ENCODE data around the gene IRF5. TPM values are rescaled to one million over a fixed set of nuclear protein-coding genes. Genes with fewer than 3 reads are reported as not detected.
A peak's percentile ranks its signal among the peaks of the same experiment; 100 is the strongest.

The IRF5 gene
- total RNA-seq, 2 experiments from 2014 or later, result 8.2 to 21.9 TPM

DNA sequence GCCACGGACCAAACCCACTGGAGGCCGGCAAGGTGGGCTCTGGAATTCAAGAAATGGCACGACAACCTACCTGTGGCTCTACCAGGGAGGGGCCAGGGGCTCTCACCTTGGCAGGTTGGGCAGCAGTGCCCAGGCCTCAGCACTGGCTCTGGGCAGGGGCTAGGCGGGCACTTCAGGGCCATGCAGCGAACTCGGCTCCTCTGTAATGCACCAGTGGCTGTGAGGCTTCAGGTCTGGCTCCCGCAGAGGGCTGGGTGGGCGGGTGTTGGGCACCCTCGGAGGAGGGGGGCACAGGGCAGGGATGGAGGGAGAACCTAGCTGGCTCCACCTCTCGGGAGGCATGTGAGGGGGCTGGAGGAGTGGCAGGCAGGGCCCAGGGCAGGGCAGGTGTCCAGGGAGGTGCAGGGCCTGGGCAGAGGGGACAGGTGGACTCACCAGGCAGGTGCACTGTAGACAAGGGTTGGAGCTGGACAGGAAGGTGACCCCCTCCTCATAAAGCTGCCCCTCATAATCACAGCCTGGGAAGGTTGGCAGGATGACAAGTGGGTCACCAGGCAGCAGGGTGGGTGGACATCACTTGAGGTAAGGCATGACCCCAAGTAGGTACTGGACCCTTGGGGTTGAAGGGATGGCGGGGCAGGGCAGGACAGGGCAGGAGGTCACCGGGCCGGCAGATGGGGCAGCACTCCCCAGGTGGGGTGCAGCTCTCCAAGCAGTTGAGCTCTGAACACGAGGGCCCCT, 33.9 kb upstream of the IRF5 start:
- no peak for DNase-seq (ENCODE audit: low spot score)
- H3K4me1 ChIP-seq (ENCODE audit: insufficient read depth, low read length, poor library complexity, severe bottlenecking), result peaks cover 5% of the 10 kb centered on the region
- intact Hi-C loops (cut with micrococcal nuclease; ENCODE audit: unreplicated experiment), result loop anchor here (1.0 to 5.0 kb wide), 2 partner anchors 188 to 309 kb away; no protein-coding TSS in a partner anchor
- H3K27ac ChIP-seq (ENCODE audit: low read depth, low read length, poor library complexity, severe bottlenecking), result no peak overlapping the region
- H3K9me2 ChIP-seq (ENCODE audit: insufficient read depth, low read length), result no peaks in the 10 kb centered on the region
- H4K20me1 ChIP-seq (ENCODE audit: insufficient read depth, low read length), result no peaks in the 10 kb centered on the region
- TF ChIP-seq EZH2phosphoT487 (IDR thresholded peaks at IDR 0.05; ENCODE audit: borderline replicate concordance, low read depth, low read length), result no peak
- TF ChIP-seq, protein P1, sequence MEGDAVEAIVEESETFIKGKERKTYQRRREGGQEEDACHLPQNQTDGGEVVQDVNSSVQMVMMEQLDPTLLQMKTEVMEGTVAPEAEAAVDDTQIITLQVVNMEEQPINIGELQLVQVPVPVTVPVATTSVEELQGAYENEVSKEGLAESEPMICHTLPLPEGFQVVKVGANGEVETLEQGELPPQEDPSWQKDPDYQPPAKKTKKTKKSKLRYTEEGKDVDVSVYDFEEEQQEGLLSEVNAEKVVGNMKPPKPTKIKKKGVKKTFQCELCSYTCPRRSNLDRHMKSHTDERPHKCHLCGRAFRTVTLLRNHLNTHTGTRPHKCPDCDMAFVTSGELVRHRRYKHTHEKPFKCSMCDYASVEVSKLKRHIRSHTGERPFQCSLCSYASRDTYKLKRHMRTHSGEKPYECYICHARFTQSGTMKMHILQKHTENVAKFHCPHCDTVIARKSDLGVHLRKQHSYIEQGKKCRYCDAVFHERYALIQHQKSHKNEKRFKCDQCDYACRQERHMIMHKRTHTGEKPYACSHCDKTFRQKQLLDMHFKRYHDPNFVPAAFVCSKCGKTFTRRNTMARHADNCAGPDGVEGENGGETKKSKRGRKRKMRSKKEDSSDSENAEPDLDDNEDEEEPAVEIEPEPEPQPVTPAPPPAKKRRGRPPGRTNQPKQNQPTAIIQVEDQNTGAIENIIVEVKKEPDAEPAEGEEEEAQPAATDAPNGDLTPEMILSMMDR (conservative IDR thresholded peaks at IDR 0.05; ENCODE audit: low read length), result no peak
- no TSS peak for BruUV-seq (replicated peaks)
- H3K4me2 ChIP-seq (ENCODE audit: low read length), result peak overlapping the region; percentile 40
- H3K79me2 ChIP-seq (ENCODE audit: insufficient read depth, low read depth, low read length), result no peaks in the 10 kb centered on the region
- H3K9me3 ChIP-seq (ENCODE audit: low read length), result peaks cover 17% of the 10 kb centered on the region; the same call in 1 of the 2 replicates
- no peaks in the 10 kb centered on the region for H3K36me3 ChIP-seq (ENCODE audit: insufficient read depth, low read length)
- no peak overlapping the region for H2AFZ ChIP-seq (ENCODE audit: low read length)
- ChIA-PET CTCF (ENCODE audit: unreplicated experiment) (no interaction called here), POLR2A (no interaction called here)
- no peak overlapping the region for H3K4me3 ChIP-seq (ENCODE audit: low read depth, low read length, poor library complexity, severe bottlenecking)

DNA sequence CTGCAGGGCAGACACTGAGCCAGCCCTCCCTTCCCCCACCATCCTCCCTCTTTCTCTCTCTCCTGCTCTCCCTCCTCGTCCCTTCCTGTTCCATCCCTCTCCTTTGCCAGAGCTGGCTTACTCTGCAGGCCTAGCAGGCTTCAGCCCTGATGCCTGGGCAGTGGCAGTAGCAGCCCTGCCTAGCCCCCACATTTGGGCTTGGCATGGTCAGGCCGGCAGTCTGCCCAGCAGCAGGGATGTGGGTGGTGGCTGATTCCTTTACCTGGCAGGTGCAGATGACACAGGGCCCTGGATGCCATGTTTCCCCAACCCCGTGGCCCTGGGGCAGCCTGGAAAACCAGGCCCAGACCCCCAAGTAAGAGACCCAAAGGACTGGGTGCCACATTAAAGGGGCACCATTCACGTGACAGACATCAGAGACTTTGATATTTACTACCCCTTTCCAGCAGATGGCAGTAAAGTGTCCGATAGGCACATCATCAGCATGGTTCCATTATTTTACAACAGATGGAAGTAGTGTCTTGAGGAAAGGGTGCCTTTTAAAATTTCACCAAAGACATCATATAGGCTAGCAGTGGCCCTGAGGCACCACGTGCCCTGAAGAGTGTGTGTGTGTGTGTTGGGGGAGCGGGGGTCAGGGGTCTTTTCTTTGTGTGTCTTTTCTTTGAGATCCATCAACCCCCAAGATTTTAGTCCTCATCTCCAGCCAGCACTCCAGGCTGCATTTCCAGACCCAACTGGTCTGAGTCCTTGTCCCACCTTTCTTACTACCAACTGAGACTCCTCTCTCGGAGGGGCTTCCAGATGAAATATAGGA, 33.1 kb upstream of the IRF5 start:
- H4K20me1 ChIP-seq (ENCODE audit: insufficient read depth, low read length), result no peaks in the 10 kb centered on the region
- H3K79me2 ChIP-seq (ENCODE audit: insufficient read depth, low read depth, low read length), result no peaks in the 10 kb centered on the region
- peak; percentile 85 for DNase-seq (ENCODE audit: low spot score)
- BruUV-seq (replicated peaks), result no TSS peak
- H2AFZ ChIP-seq (ENCODE audit: low read length), result peak overlapping the region; percentile 87
- no peaks in the 10 kb centered on the region for H3K9me2 ChIP-seq (ENCODE audit: insufficient read depth, low read length)
- no peaks in the 10 kb centered on the region for H3K36me3 ChIP-seq (ENCODE audit: insufficient read depth, low read length)
- CTCF ChIA-PET (ENCODE audit: unreplicated experiment), result no interaction called here
- peaks cover 5% of the 10 kb centered on the region for H3K4me1 ChIP-seq (ENCODE audit: insufficient read depth, low read length, poor library complexity, severe bottlenecking)
- H3K4me2 ChIP-seq (ENCODE audit: low read length), result peak overlapping the region; percentile 40
- no peak overlapping the region for H3K27ac ChIP-seq (ENCODE audit: low read depth, low read length, poor library complexity, severe bottlenecking)
- TF ChIP-seq EZH2phosphoT487 (IDR thresholded peaks at IDR 0.05; ENCODE audit: borderline replicate concordance, low read depth, low read length), result no peak
- TF ChIP-seq, protein P1 (conservative IDR thresholded peaks at IDR 0.05; ENCODE audit: low read length), result peak; percentile 90
- no peak overlapping the region for H3K4me3 ChIP-seq (ENCODE audit: low read depth, low read length, poor library complexity, severe bottlenecking)
- POLR2A ChIA-PET, result no interaction called here
- intact Hi-C loops (cut with micrococcal nuclease; ENCODE audit: unreplicated experiment), result loop anchor here (1.0 to 5.0 kb wide), 2 partner anchors 187 to 308 kb away; no protein-coding TSS in a partner anchor
- peaks cover 9% of the 10 kb centered on the region; the same call in 1 of the 2 replicates for H3K9me3 ChIP-seq (ENCODE audit: low read length)

Measured in OCI-LY7 (cell line).